Fibroblast of skin of abdomen (primary cell): ENCODE data around the gene SERPINI1.

Experiments
- DNase-seq: peaks from one replicate; pipeline ENCODE4 v3.0.0-alpha.2; 2013

The SERPINI1 gene

GRCh38 chr3:167851749-167852148, 116.2 kb downstream of the SERPINI1 start:
- DNase-seq: no peak

- DNase-seq: no peak
These were observed 116.7 kb downstream of the SERPINI1 start for GRCh38 chr3:167852216-167852615.

- DNase-seq: no peak
These were observed 118.5 kb downstream of the SERPINI1 start for GRCh38 chr3:167854063-167854462.

- DNase-seq: no peak
These were observed 119.3 kb downstream of the SERPINI1 start for GRCh38 chr3:167854846-167855245.

- no peak for DNase-seq
These were observed 119.8 kb downstream of the SERPINI1 start for GRCh38 chr3:167855306-167855705.

- no peak for DNase-seq
These were observed 123.3 kb downstream of the SERPINI1 start for GRCh38 chr3:167858865-167859264.

- DNase-seq: no peak
These were observed 124.1 kb downstream of the SERPINI1 start for GRCh38 chr3:167859610-167860009.

GRCh38 chr3:167861649-167862048, 126.1 kb downstream of the SERPINI1 start:
- DNase-seq: no peak

- no peak for DNase-seq
These were observed 126.7 kb downstream of the SERPINI1 start for GRCh38 chr3:167862104-167862730.

- no peak for DNase-seq
These were observed 128.5 kb downstream of the SERPINI1 start for GRCh38 chr3:167863811-167864551.

- DNase-seq: no peak
These were observed 129.0 kb downstream of the SERPINI1 start for GRCh38 chr3:167864552-167864874.

GRCh38 chr3:167866331-167866730, 130.8 kb downstream of the SERPINI1 start:
- DNase-seq: no peak

GRCh38 chr3:167867981-167868380, 132.5 kb downstream of the SERPINI1 start:
- no peak for DNase-seq

GRCh38 chr3:167870181-167870580, 134.7 kb downstream of the SERPINI1 start:
- DNase-seq: no peak

- no peak for DNase-seq
These were observed 135.2 kb downstream of the SERPINI1 start for GRCh38 chr3:167870759-167871158.

- no peak for DNase-seq
These were observed 136.5 kb downstream of the SERPINI1 start for GRCh38 chr3:167872032-167872431.

- no peak for DNase-seq
These were observed 137.4 kb downstream of the SERPINI1 start for GRCh38 chr3:167872941-167873340.

- DNase-seq: no peak
These were observed 139.3 kb downstream of the SERPINI1 start for GRCh38 chr3:167874671-167875372.
